ENCODE data around the gene TCAIM. TPM values are rescaled to one million over a fixed set of nuclear protein-coding genes. Genes with fewer than 3 reads are reported as not detected.

TCAIM gene
- total RNA-seq, 1 experiment from 2014 or later = 23.8 TPM

- H3T11ph ChIP-seq (ENCODE audit: low read length) = no peak overlapping the region
- no peak overlapping the region for H2BK5ac ChIP-seq (ENCODE audit: insufficient read length, low read length)
- Mint-ChIP-seq H3K27me3 (ENCODE audit: low read depth) (peaks cover 6% of the 10 kb centered on the region), H3K4me3 (no peak overlapping the region), H3K36me3 (ENCODE audit: insufficient read depth in 1 of 3, low read depth in 3 of 3) (no peaks in the 10 kb centered on the region), H3K4me1 (no peaks in the 10 kb centered on the region), H3K9me3 (no peaks in the 10 kb centered on the region), H3K27ac (no peak overlapping the region)
- no peak overlapping the region for H3K9ac ChIP-seq (ENCODE audit: extremely low read depth, insufficient read length, low read length)
- no peaks in the 10 kb centered on the region for H4K20me1 ChIP-seq (ENCODE audit: control insufficient read depth, insufficient read depth, insufficient read length)
- H3K18ac ChIP-seq (ENCODE audit: insufficient read length, low read depth, low read length) = no peak overlapping the region
- no peak for TF ChIP-seq CTCF (conservative IDR thresholded peaks at IDR 0.05)
- H2AK5ac ChIP-seq (ENCODE audit: insufficient read length, low read length) = no peak overlapping the region
- H2BK12ac ChIP-seq (ENCODE audit: insufficient read length, low read depth, low read length) = no peak overlapping the region
- H3K27me3 ChIP-seq (ENCODE audit: insufficient read depth, low read length) = no peaks in the 10 kb centered on the region
- no CpG with 5 or more reads among the region's 3 CpGs for WGBS (ENCODE audit: extremely low coverage, insufficient read length, low lambda C conversion rate)
- H3K79me1 ChIP-seq (ENCODE audit: insufficient read depth, low read depth, low read length, poor library complexity, severe bottlenecking) = no peaks in the 10 kb centered on the region
- no peak overlapping the region for H4K8ac ChIP-seq (replicated peaks; ENCODE audit: insufficient read length, low read depth, low read length)
- H3K4ac ChIP-seq (ENCODE audit: low read depth, low read length) = no peak overlapping the region
- H3K9me3 ChIP-seq (ENCODE audit: control insufficient read depth, low read depth, low read length) = no peaks in the 10 kb centered on the region
- no peak overlapping the region for H2BK15ac ChIP-seq (ENCODE audit: low read depth, low read length)
- H4K5ac ChIP-seq (ENCODE audit: insufficient read length, low read depth, low read length) = no peak overlapping the region
- H3K56ac ChIP-seq (ENCODE audit: insufficient read length, low read depth, low read length) = no peak overlapping the region
- no peak overlapping the region for H2AFZ ChIP-seq (ENCODE audit: low read length)
- DNase-seq = no peak
- H3K4me2 ChIP-seq (ENCODE audit: insufficient read depth, insufficient read length, low read length) = no peak overlapping the region
- H4K91ac ChIP-seq (ENCODE audit: insufficient read length, low read depth, low read length) = no peak overlapping the region
- no peak overlapping the region for H2BK120ac ChIP-seq (ENCODE audit: low read depth, low read length, poor library complexity, severe bottlenecking)
- H3K23me2 ChIP-seq (ENCODE audit: insufficient read length, low read depth, low read length, poor library complexity, severe bottlenecking) = no peaks in the 10 kb centered on the region
- no peak overlapping the region for H2BK20ac ChIP-seq (ENCODE audit: low read depth, low read length, poor library complexity, severe bottlenecking)
- no peak overlapping the region for H3K23ac ChIP-seq (ENCODE audit: insufficient read length, low read depth, low read length)
- H3K27ac ChIP-seq (ENCODE audit: insufficient read length, low read depth, low read length) = no peak overlapping the region
- H3K14ac ChIP-seq (ENCODE audit: insufficient read depth, low read length) = no peak overlapping the region
- H3K4me1 ChIP-seq (ENCODE audit: insufficient read depth, low read length) = no peaks in the 10 kb centered on the region
- H3K79me2 ChIP-seq (ENCODE audit: insufficient read depth, low read length) = no peaks in the 10 kb centered on the region
These were observed 48.6 kb upstream of the TCAIM start for GRCh38 chr3:44289882-44290462.

All from H9 (cell line).